A172 (cell line): ENCODE data around the gene NHERF1. TPM values are rescaled to one million over a fixed set of nuclear protein-coding genes. Genes with fewer than 3 reads are reported as not detected.

Experiments
- DNase-seq: peaks from one replicate; pipeline ENCODE4 v3.0.0-alpha.2; 2015; ENCODE audit warnings: low spot score
- total RNA-seq: library from RNA; depleted of rRNA; stranded (reverse); fragments of >200 nt; shearing (Covaris generic); gene quantifications from 2 replicates; pipeline ENCODE4 v1.2.3, GENCODE V29; 2014

NHERF1 gene
- total RNA-seq, 1 experiment from 2014 or later, result 205 TPM

DNA sequence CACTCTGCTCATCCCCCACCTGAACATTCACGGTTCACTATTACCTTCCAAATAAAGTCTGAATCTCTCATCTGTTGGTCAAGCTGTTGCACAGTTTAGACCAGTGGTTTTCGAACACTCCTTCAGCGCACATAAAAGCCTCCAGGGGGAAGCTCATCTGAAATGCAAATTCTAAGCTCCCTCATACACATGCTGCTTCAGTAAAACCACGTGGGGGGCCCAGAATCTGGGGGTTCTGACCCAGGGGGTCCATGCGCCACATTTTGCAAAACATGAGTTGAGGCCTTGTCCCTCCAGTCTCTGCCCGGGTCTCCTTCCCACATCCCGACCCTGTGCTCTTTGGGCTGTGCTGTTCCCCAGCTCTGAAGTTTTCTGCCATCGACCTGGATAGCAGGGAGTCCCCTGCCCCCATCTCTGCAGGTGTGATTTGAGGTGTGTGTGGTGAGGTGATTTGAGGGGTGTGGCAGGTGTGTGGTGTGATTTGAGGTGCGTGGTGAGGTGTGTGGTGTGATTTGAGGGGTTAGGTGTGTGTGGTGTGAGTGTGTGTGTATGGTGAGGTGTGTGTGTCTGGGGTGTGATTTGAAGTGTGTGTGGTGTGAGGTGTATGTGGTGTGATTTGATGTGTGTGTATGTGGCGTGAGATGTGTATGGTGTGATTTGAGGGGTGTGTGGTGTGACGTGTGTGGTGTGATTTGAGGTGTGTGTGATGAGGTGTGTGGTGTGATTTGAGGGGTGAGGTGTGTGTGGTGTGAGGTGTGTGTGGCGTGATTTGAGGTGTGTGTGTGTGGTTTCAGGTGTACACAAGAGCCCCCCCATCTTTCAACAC, 16.2 kb upstream of the NHERF1 start:
- no peak for DNase-seq

DNA sequence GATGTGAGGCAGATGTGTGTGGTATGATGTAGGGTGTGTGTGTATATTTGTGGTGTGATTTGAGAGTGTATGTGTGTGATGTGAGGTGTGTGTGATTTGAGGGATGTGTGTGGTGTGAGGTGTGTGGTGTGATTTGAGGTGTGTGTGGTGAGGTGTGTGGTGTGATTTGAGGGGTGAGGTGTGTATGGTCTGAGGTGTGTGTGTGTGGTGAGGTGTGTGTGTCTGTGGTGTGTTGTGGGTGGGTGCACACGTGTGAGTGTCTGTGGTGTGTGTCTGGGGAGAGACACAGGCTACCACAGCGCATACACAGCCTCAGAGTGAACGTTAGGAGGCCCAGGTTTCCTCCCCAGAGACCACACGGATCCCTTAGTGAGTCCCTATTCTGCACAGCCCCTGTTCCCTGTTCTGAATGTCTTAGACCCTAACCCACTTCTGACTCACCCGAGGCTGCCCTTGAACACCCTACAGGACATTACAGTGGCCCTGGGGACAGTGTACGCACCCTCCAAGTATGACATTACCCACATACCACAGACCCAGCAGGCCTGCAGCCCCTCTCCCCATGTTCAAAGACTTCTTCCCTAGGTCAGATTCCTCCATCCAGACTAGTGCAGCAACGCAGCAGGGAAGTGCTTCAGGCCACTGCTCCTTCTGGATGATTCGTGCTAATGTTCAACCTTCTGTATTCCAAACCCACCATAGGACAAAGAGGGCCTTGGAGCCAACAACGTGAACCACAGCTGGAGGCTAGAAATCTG, 14.9 kb upstream of the NHERF1 start:
- no peak for DNase-seq

DNA sequence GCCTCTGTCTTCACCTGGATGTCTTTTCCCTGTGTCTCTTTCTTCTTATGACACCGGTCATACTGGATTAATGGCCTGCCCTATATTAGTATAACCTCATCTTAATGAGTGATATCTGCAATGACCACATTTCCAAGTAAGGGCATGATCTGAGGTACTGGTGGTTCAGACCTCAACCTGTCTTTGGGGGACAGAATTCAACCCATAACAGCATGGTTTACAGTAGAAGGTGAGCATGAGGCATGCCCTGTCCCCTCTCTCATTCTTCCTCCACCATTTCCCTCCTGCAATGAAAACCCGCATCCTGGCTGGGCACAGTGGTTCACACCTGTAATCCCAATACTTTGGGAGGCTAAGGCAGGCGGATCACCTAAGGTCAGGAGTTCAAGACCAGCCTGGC, 14.2 kb upstream of the NHERF1 start:
- no peak for DNase-seq

DNA sequence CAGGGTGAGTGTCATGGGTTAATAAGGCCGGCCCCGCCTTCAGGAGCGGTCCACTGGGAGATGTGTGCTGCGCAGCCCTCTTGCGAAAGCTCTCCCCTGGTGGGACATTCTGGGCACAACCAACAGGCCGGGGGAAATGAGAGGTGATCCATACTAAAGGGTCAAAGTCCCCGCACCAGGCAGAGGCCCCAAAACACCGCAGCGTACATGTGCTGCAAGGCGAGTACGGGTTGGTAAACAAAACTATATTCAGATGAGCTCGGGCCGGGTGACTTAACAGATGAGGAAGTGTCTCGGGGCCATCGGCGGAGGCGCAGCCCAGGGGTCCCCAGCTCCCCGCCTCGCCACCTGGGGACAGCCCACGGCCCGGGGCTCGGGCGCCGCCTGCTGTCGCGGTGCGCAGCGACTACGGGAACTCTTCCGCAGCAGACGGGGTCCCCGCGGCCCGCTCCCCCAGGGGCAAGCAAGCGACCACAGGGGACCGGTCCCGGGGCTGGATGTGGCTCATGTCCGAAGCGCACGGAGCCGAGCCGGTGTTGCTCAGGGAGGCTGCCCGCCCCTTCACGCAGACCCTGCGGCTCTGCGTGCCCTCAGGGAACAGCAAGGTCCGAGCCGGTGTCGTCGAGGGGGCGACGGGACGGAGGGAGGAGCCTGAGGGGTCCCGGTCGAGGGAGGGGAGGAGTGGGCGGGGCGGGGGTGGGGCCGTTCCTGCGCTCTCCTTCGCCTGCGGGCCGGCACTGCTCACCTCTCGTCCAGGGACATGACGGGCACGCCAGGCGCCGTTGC, 11.7 kb upstream of the NHERF1 start, which contains the start of gene RAB37:
Gene RAB37 (plus strand): TSS at position 744 of the 786 bp plus-strand sequence. CDS start 17 bp downstream, at position 761.
- DNase-seq, result no peak

DNA sequence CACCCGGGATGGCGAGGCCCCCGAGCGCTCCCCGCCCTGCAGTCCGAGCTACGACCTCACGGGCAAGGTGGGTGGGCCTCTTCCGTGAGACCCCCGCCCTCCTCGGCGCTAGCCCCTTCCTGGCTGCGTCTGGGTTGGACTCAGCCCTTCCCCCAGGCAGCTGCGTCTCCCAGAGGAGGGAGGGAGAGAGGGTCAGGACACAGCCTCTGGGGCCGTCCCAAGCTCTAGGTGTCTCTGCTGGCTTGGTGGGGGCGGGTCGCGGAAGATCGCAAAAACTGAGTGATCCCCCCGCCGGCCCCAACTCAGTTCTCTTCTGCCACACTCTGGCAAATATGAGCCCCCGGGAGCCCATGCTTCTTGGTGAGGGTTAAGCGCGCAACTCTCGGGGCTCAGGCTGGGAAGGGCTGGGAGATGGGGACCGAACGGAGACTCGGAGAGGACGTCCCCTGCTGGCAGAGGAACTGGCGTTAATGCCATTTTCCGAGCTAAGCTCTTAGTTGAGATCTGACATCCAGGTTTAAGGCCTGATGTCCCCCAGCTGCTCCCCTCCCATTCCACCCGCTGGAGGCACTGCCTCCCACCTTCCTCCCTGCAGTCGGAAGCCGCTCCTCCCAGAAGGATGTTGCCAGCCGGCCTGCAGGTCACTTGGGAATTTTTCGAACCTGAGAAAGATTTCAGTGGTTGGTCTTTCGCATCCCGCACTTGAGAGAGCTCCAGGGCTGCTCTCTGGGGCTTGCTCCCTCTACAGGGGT, 11.0 kb upstream of the NHERF1 start:
- no peak for DNase-seq

DNA sequence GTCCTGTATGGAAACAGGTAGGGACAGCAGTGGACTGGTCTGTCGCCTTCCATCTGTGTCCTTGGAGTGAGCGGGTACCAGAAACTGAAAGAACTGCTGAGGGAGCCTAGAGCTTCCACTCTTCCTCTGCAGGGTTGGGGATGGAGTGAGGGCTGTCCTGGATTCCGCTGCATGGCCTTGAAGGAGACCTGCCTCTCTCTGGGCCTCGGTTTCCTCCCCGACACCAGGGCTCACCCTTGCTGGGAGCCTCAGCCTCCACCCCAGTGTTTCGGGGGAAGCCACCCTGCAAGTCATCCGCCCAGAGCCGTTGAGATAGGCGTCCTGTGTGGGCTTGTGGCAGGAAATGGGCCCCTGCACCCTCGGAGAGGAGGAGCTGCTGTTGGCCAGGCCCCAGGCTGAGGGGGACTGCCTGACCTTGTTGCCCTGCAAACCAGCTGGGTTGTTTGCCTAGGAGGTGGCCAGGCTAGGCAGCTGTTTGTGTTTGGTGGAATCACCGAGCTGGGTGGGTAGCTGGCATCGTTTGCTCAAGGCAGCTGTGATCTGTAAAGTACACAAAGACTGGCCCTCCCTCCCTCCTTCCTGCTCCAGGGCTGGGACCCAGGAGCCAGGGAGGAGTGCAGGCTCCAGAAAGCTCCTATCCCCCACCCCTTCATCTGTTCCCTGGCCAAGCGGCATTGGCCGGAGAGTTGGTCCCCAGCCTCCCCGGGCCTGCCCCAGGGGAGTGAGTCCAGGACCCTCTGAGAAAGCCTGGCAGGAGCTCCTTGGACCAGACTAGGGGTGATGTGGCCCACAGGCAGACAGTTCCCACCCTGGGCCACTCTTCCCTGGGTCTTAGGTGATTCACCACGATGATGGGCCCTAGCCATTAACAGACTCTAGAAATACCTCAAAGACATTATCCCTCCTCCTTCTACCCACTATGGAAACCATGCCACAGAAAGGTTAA, 10.1 kb upstream of the NHERF1 start:
- no peak for DNase-seq

DNA sequence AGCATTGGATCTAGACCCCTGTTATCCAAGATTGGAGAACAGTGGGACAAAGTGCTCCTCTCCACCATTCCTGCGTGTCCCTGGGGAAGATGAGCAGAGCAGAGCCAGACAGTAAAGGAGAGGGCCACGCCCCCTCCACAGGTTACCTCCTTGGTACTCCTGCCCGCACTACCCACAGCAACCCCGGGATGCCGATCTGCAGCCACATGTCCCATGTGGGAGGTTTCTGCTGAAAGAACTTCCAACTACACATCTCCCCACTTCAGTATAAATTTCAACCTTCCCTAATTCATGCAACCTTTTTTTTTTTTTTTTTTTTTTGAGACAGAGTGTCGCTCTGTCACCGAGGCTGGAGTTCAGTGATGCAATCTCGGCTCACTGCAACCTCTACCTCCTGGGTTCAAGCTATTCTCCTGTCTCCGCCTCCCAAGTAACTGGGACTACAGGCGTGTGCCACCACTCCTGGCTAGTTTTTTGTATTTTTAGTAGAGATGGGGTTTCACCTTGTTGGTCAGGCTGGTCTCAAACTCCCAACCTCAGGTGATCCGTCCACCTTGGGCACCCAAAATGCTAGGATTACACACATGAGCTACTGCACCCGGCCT, 9.1 kb upstream of the NHERF1 start:
- no peak for DNase-seq

DNA sequence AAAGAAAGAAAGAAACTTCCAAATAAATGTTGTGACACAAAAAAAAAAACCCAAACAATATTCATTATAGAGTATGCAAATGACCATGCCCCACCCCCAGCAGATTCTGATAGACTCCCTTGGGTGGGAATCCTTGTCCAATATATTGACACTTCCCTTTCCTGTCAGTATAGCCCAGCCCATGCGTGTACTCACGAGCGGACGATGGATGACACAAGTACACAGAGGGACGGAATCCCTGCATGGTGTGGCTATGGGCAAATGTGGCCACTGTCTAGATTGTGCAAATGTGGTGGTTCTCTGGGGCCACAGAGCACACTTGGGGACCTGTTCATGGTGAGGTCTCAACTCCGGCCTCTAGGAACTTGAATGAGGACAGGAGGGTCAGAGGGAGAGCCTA, 8.3 kb upstream of the NHERF1 start:
- no peak for DNase-seq

DNA sequence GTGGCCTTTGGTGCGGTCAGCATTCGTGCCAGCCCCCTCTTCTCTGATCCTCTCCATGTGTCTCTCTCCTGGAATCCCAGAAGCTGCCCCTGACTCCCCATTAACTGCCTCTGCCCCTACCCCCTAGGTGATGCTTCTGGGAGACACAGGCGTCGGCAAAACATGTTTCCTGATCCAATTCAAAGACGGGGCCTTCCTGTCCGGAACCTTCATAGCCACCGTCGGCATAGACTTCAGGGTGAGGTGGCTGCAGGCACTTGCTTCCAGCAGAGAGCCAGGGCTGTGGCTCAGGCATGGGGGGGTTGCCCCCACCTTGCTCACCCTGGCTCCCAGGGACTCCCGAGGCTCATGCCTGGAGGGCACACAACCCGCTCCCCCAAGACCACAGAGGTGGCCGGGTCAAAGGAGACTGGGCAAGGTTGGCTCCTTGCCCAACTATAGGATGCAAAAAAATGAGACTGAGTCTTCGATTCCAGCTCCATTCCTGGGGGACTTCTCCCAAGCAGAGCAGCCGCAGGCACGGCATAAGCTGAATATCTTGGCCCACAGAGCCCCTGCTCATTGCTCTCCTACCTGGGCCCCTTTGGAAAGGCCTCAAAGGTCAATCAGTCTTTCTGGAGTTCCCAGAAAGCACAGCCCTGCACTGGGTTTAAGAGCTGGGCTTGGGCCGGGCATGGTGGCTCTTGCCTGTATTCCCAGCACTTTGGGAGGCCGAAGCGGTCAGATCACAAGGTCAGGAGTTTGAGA, 7.6 kb upstream of the NHERF1 start:
- no peak for DNase-seq

DNA sequence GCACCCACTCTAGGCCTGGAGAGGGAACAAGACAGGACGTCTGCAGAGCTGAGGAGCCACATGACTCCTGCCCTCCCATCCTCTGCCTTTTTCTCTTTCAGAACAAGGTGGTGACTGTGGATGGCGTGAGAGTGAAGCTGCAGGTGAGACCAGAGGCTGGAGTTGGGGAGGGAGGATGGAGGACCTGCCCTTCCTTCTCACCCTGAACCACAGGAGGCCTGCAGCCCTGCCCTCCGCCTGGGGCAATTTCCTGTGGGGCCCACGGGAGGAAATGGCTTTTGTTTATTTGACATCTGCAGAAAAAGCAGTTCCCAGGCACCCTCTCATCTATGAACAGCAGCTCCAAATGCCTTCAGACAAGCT, 6.3 kb upstream of the NHERF1 start:
- peak; percentile 38 for DNase-seq

DNA sequence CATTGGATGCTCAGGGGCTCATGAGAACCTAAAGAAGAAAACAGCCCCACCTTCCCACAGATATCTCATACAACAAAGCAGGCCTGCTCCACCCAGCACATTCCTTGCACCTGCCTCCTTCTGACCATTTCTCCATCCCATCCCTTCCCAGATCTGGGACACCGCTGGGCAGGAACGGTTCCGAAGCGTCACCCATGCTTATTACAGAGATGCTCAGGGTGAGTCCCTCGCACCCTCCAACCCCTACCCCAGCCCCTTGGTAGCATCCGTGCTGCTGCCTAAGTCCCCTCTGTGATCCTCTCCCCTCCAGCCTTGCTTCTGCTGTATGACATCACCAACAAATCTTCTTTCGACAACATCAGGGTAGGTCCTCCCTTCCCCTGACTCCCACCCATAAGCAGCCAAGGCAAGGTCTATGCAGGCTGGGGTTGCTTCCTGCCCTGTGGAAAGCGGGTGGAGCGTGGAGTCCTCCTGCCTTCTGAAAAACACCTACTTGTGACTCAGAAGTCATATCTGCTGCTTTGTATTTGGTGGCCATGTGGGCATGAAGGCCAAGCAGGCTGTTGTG, 5.4 kb upstream of the NHERF1 start:
- no peak for DNase-seq

DNA sequence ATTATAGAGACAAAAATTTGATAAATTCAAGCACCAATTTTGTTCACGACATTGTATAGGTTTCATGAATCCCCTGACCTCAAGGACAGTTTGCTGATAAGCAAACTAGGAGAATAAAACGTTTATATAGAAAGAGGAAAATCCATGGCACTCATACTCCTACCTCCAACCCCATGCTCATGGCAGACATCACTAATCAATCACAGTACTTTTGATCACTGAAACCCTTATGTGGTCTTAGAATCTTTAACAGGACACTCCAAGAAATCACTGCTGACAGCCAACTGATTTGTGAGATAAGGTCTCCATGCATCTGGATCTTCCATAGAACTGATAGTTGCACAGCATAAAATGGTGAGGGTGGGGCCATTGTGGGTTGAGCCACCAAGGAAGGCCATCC, 4.7 kb upstream of the NHERF1 start:
- DNase-seq, result no peak

DNA sequence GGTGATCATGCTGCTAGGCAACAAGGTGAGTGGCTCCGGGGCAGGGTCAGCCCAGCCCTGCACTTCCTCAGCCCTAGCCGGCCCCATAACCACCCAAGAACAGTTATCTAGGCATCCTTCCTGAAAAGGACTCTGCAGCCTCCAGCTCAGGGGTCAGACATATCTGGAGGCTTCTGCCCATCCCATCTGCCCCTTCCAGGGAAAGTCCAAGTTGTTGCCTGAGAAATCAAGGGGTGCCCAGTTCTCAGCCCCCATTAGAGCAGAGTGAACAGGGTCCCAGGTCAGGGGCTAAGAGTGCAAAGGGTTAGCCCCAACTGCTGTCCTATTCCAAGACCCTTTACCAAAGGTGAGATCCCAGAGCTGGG, 4.1 kb upstream of the NHERF1 start:
- no peak for DNase-seq

DNA sequence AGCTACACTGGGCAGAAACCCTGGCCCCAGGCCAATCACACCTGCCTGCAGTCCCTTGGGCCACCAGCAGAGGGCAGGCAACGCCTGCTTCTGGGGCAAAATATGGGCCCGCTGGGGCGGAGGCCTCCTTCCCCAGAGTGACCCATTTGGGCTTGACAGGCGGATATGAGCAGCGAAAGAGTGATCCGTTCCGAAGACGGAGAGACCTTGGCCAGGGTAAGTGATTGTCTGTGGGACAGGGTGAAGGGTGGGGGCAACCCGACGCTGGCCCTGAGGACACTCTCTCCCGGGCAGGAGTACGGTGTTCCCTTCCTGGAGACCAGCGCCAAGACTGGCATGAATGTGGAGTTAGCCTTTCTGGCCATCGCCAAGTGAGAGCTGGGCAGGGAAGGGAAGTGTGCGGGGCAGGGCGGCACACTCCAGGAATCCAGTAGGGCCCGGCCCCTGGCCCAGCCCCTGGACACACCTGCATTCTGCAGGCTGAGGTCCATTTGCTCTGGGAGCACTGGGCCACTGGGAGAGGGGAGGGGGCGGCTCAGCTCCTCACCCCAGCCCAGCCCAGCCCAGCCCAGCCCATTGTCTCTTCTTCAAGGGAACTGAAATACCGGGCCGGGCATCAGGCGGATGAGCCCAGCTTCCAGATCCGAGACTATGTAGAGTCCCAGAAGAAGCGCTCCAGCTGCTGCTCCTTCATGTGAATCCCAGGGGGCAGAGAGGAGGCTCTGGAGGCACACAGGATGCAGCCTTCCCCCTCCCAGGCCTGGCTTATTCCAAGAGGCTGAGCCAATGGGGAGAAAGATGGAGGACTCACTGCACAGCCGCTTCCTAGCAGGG, 3.5 kb upstream of the NHERF1 start:
- DNase-seq, result peak; percentile 67

DNA sequence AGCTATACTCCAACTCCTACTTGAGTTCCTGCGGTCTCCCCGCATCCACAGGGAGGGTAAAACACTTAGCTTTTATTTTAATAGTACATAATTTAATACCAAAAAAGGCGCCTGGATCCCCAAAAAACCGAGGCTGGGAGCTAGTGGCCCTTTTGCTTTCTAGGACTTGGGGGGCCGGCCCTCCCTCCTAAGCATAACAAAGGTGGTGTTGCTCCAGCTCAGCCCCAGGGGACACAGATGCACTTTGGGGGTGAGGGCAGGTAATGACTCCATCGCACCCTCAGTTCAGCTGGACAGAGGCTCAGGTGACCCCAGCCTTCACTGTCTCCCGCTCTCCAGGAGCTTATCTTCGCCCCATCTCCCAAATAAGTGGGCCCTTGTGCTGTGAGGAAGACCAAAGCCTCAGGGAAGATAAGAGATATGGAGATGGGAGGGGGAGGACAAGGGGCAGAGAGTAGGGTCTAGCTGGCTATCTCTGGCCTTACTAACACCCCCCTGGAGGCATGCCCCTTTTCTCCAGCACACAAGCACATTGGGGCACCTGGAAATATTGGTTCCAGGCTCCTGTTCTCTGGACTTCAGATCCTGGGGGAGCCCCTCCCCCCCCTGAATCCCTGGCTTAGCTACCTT, 2.8 kb upstream of the NHERF1 start:
- no peak for DNase-seq

DNA sequence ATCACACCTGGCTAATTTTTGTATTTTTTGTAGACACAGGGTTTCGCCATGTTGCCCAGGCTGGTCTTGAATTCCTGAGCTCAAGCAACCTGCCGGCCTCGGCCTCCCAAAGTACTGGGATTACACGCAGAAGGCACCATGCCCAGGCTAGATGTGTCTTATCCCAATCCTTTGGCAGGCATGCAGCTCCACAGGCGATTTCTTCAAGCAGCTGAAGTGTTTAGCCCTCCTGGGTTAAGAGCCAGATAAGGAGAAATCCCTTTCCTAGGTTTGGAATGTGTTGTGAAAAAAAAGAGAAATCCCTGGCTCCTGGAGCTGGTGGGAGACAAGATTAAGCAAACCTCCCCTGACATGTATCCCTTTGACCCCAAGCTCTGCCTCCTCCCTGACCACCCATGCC, 2.1 kb upstream of the NHERF1 start:
- no peak for DNase-seq

DNA sequence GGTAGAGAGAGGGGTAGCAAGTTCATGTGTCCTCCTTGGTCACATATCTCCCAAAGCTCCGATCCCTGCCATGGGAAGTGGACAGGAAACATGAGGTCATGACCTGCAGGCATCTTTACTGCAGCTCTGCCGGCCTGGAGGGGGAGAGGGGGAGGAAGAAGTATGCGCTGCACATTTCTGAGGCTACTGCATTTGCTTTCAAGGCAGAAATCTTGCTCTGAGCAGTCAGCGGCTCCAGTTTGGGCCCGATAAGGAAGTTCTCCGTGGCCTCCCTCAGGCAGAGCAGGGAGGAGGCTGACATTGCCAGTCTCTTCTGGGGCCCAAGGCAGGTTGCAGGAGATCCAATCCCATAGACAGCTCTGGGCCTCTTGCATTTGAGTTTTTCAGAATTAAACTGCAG, 1.5 kb upstream of the NHERF1 start:
- no peak for DNase-seq

DNA sequence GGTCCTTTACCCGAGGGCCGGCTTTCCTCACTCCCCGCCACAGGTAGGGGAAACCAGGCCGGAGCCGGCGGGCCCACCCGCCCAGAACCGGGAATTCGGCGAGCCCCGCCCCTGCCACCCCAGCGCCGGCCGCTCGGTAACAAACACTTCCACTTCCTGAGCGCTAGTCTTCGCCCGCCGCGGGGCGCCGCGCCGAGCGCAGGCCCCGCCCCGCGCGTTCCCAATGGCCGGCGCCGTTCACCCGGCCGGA, 224 bp upstream of the NHERF1 start:
- DNase-seq, result no peak
